IMR-90 (cell line): ENCODE results near the gene CFAP119. TPM values are rescaled to one million over a fixed set of nuclear protein-coding genes. Genes with fewer than 3 reads are reported as not detected.
A peak's percentile ranks its signal among the peaks of the same experiment; 100 is the strongest.

Source experiments
- ATAC-seq: fragments of 200-7000 bp; cut with Tn5 transposase; 2 replicates; pipeline ENCODE4 v1.9.1; 2020; ENCODE audit warnings: low read depth, mild to moderate bottlenecking, moderate library complexity
- BruUV-seq: library from RNA; stranded (reverse); fragments of 400-500 nt; replicated peaks from 2 replicates; lab custom pipeline; 2021; lab: Mats Ljungman, UMichigan
- CTCF ChIA-PET: fragments of 300-600 bp; formaldehyde crosslinking; extraction: SDS; loops from one replicate; lab custom pipeline; 2021; ENCODE audit warnings: antibody characterized with exemption; lab: Yijun Ruan, JAX
- POLR2A ChIA-PET: fragments of 300-600 bp; sonication (Branson Sonifier 250); formaldehyde crosslinking; loops from one replicate; lab custom pipeline; 2022; ENCODE audit warnings: antibody characterized with exemption; ENCODE audit not compliant: unreplicated experiment; lab: Charles Lee
- DNase-seq: peaks from one replicate; pipeline ENCODE4 v3.0.0; 2013
- H2AFZ ChIP-seq: replicated peaks from 2 replicates; pipeline ENCODE3; 2013; ENCODE audit warnings: low read length, mild to moderate bottlenecking; ENCODE audit not compliant: poor library complexity
- H2AK5ac ChIP-seq: 2 replicates; pipeline ENCODE4 v1.6.1; 2013; ENCODE audit warnings: low read depth, low read length, inconsistent platforms
- H2AK9ac ChIP-seq: replicated peaks from 2 replicates; pipeline ENCODE3; 2013; ENCODE audit warnings: mild to moderate bottlenecking, low read depth, low read length, moderate library complexity; ENCODE audit not compliant: poor library complexity
- H2BK120ac ChIP-seq: 2 replicates; pipeline ENCODE4 v1.6.1; 2013; ENCODE audit warnings: low read depth, low read length, inconsistent platforms
- H2BK15ac ChIP-seq: 3 replicates; pipeline ENCODE4 v1.6.1; 2013; ENCODE audit warnings: low read depth, low read length, inconsistent platforms
- H2BK20ac ChIP-seq: 2 replicates; pipeline ENCODE4 v1.6.1; 2013; ENCODE audit warnings: low read depth, mild to moderate bottlenecking, inconsistent platforms, low read length, moderate library complexity
- H2BK5ac ChIP-seq: 2 replicates; pipeline ENCODE4 v1.6.1; 2013; ENCODE audit warnings: mild to moderate bottlenecking, low read depth, low read length, inconsistent platforms; ENCODE audit not compliant: poor library complexity, severe bottlenecking
- H3K14ac ChIP-seq: replicated peaks from 2 replicates; pipeline ENCODE4 v1.6.1; 2013; ENCODE audit warnings: low read depth, low read length, inconsistent platforms
- H3K18ac ChIP-seq: 2 replicates; pipeline ENCODE4 v1.6.1; 2013; ENCODE audit warnings: low read depth, low read length, control low read depth
- H3K23ac ChIP-seq: 2 replicates; pipeline ENCODE4 v1.6.1; 2013; ENCODE audit warnings: low read depth, low read length, inconsistent platforms
- H3K27ac ChIP-seq: 2 replicates; pipeline ENCODE4 v1.5.1; 2013; ENCODE audit warnings: mild to moderate bottlenecking, control low read depth, low read length; ENCODE audit not compliant: insufficient read depth
- H3K27me3 ChIP-seq: 2 replicates; pipeline ENCODE4 v1.6.1; 2013; ENCODE audit warnings: low read length; ENCODE audit not compliant: control insufficient read depth, insufficient read depth
- H3K36me3 ChIP-seq: 2 replicates; pipeline ENCODE4 v1.6.1; 2013; ENCODE audit warnings: low read length, mixed read lengths; ENCODE audit not compliant: control insufficient read depth, insufficient read depth
- H3K4ac ChIP-seq: 2 replicates; pipeline ENCODE4 v1.6.1; 2013; ENCODE audit warnings: low read depth, low read length, inconsistent platforms
- H3K4me1 ChIP-seq: 2 replicates; pipeline ENCODE4 v1.6.1; 2013; ENCODE audit warnings: low read length, mixed read lengths; ENCODE audit not compliant: control insufficient read depth, insufficient read depth
- H3K4me2 ChIP-seq: 2 replicates; pipeline ENCODE4 v1.6.1; 2013; ENCODE audit warnings: low read depth, mild to moderate bottlenecking, control low read depth, low read length, moderate library complexity
- H3K4me3 ChIP-seq: 2 replicates; pipeline ENCODE4 v1.5.1; 2013; ENCODE audit warnings: low read depth, mild to moderate bottlenecking, control low read depth, low read length, moderate library complexity; ENCODE audit not compliant: insufficient read depth
- H3K56ac ChIP-seq: 2 replicates; pipeline ENCODE4 v1.6.1; 2013; ENCODE audit warnings: low read length, inconsistent platforms; ENCODE audit not compliant: insufficient read depth; ENCODE audit errors: extremely low read depth
- H3K79me1 ChIP-seq, 2 experiments: 2 replicates each; pipeline ENCODE4 v1.6.1; 2013; ENCODE audit warnings: low read length in 2 of 2, inconsistent platforms in 1 of 2, low read depth in 1 of 2
- H3K9ac ChIP-seq: 2 replicates; pipeline ENCODE4 v1.6.1; 2013; ENCODE audit warnings: low read depth, low read length, control low read depth
- H3K9me1 ChIP-seq: 2 replicates; pipeline ENCODE4 v1.6.1; 2013; ENCODE audit warnings: low read length, inconsistent platforms; ENCODE audit not compliant: insufficient read depth
- H3K9me3 ChIP-seq: 2 replicates; pipeline ENCODE4 v1.6.1; 2013; ENCODE audit warnings: low read length; ENCODE audit not compliant: control insufficient read depth, insufficient read depth
- H4K20me1 ChIP-seq: 2 replicates; pipeline ENCODE4 v1.6.1; 2013; ENCODE audit warnings: low read length, inconsistent platforms; ENCODE audit not compliant: insufficient read depth
- H4K5ac ChIP-seq: 2 replicates; pipeline ENCODE4 v1.6.1; 2013; ENCODE audit warnings: mild to moderate bottlenecking, low read depth, low read length, control low read depth
- H4K8ac ChIP-seq, 2 experiments: 2 replicates each; pipeline ENCODE4 v1.6.1; 2013; ENCODE audit warnings: low read depth in 2 of 2, low read length in 2 of 2, control low read depth in 1 of 2, inconsistent platforms in 1 of 2
- H4K91ac ChIP-seq: 2 replicates; pipeline ENCODE4 v1.6.1; 2013; ENCODE audit warnings: low read depth, low read length, inconsistent platforms; ENCODE audit not compliant: insufficient read depth
- CHD1 ChIP-seq: IDR thresholded peaks from 2 replicates; pipeline ENCODE4 v1.6.1; 2012; ENCODE audit warnings: low read depth, low read length, improper control_type of control experiment
- ELK1 ChIP-seq: fragments of 150-350 bp; IDR thresholded peaks from 2 replicates; pipeline ENCODE4 v1.6.1; 2016; ENCODE audit warnings: low read depth, mild to moderate bottlenecking, low read length, moderate library complexity, borderline replicate concordance
- FOS ChIP-seq: fragments of 150-350 bp; IDR thresholded peaks from 2 replicates; pipeline ENCODE4 v1.6.1; 2016; ENCODE audit warnings: low read depth, low read length
- MAFK ChIP-seq: IDR thresholded peaks from 2 replicates; pipeline ENCODE4 v1.6.1; 2012; ENCODE audit warnings: low read depth, low read length, improper control_type of control experiment
- MXI1 ChIP-seq: IDR thresholded peaks from 2 replicates; pipeline ENCODE4 v1.6.1; 2012; ENCODE audit warnings: low read depth, mild to moderate bottlenecking, low read length, moderate library complexity, borderline replicate concordance
- RAD21 ChIP-seq: IDR thresholded peaks from 2 replicates; pipeline ENCODE4 v1.6.1; 2012; ENCODE audit warnings: low read length, improper control_type of control experiment
- RCOR1 ChIP-seq: IDR thresholded peaks from 2 replicates; pipeline ENCODE4 v1.6.1; 2012; ENCODE audit warnings: mild to moderate bottlenecking, low read length, improper control_type of control experiment; ENCODE audit not compliant: insufficient replicate concordance
- WGBS, 2 experiments: methylation state at CpG; one replicate each; pipeline versions ENCODE4 v1.1.5 to v1.1.7; 2013; ENCODE audit warnings: missing lambda C conversion rate in 2 of 2; ENCODE audit not compliant: insufficient read length in 1 of 2; ENCODE audit errors: extremely low coverage in 2 of 2; 5-methylcytosine and 5-hydroxymethylcytosine counted together
- dilution Hi-C: fragments of 300-500 bp; cut with HindIII; formaldehyde crosslinking; loops from one replicate; pipeline ENCODE4 v1.14.3; 2018; ENCODE audit warnings: low sequenced_read_pairs; ENCODE audit not compliant: unreplicated experiment
- in situ Hi-C: fragments of 300-500 bp; cut with MboI; formaldehyde crosslinking; loops from 3 replicates; pipeline ENCODE4 v1.14.3; 2019; ENCODE audit warnings: low sequenced_read_pairs, inconsistent platforms, mixed read lengths
- intact Hi-C: fragments of 100-400 bp; cut with micrococcal nuclease; formaldehyde crosslinking; loops from 2 replicates; pipeline ENCODE4 v1.10.0; 2022
- polyA plus RNA-seq, 3 experiments: library from polyadenylated mRNA; depleted of rRNA; stranded (reverse); fragments of >200 nt; gene quantifications; 2 replicates each; pipeline ENCODE4 v1.2.3, GENCODE V29; 2012; ENCODE audit warnings: low replicate concordance in 1 of 3
- total RNA-seq: library from RNA; depleted of rRNA; stranded (reverse); fragments of >200 nt; gene quantifications from 2 replicates; pipeline ENCODE4 v1.2.3, GENCODE V29; 2012

CFAP119 gene
- total and polyA plus RNA-seq, 2 of the 4 experiments (the other 2 are of a cell fraction) = 0.90 to 7.6 TPM

DNA sequence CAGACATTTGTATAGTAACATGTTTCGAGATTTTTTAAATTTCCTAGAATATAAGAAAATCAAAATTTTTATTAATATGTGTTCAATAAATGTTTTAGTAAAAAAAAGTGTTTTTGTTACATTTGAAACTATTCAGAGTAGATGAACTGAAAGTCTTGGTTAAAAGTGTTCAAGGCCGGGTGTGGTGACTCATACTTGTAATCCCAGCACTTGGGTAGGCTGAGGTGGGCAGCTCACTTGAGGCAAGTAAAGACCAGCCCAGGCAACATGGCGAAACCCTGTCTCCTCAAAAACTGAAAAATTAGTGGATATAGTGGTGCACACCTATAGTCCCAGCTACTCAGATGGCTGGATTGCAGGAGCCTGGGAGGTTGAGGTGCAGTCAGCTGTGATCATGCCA is 30.5 kb downstream of the CFAP119 start:
- Histone ChIP-seq H2BK20ac (no peak overlapping the region), H2BK15ac (no peak overlapping the region), H3K18ac (no peak overlapping the region), H4K91ac (no peak overlapping the region), H3K14ac (no peak overlapping the region), H3K23ac (no peak overlapping the region), H3K4me2 (no peak overlapping the region), H2BK5ac (no peak overlapping the region), H3K9ac (no peak overlapping the region), H3K27me3 (no peaks in the 10 kb centered on the region), H3K79me1 (peaks cover 10 to 26% of the 10 kb centered on the region in 2 experiments), H3K9me3 (no peaks in the 10 kb centered on the region), H2BK120ac (no peak overlapping the region), H3K4me3 (no peak overlapping the region), H4K20me1 (no peaks in the 10 kb centered on the region), H3K9me1 (no peaks in the 10 kb centered on the region; the same call in 1 of the 2 replicates), H2AFZ (no peak overlapping the region), H4K8ac (no peak overlapping the region), H2AK5ac (no peak overlapping the region), H4K5ac (no peak overlapping the region), H3K4me1 (no peaks in the 10 kb centered on the region), H3K36me3 (peaks cover 61% of the 10 kb centered on the region), H3K56ac (no peak overlapping the region), H2AK9ac (no peak overlapping the region), H3K27ac (no peak overlapping the region), H3K4ac (no peak overlapping the region)
- dilution Hi-C loops = no loop called here
- no peak; the same call in 1 of the 2 replicates for ATAC-seq
- no TSS peak for BruUV-seq
- in situ Hi-C loops = no loop called here
- ChIA-PET POLR2A (no interaction called here), CTCF (no interaction called here)
- 0 out of 2 replicates have a peak, but pooled peaks have one; percentile 3 for TF ChIP-seq FOS
- no peak for TF ChIP-seq MAFK
- no peak for TF ChIP-seq MXI1
- no peak for TF ChIP-seq RCOR1
- no peak for TF ChIP-seq RAD21
- no peak for TF ChIP-seq ELK1
- TF ChIP-seq CHD1 = no peak
- WGBS, 2 experiments = no CpG with 5 or more reads among the region's 3 CpGs
- peak; percentile 27 for DNase-seq
- intact Hi-C loops = no loop called here
